ENCODE measurements around the gene RNASEH2A.

The RNASEH2A gene

DNA sequence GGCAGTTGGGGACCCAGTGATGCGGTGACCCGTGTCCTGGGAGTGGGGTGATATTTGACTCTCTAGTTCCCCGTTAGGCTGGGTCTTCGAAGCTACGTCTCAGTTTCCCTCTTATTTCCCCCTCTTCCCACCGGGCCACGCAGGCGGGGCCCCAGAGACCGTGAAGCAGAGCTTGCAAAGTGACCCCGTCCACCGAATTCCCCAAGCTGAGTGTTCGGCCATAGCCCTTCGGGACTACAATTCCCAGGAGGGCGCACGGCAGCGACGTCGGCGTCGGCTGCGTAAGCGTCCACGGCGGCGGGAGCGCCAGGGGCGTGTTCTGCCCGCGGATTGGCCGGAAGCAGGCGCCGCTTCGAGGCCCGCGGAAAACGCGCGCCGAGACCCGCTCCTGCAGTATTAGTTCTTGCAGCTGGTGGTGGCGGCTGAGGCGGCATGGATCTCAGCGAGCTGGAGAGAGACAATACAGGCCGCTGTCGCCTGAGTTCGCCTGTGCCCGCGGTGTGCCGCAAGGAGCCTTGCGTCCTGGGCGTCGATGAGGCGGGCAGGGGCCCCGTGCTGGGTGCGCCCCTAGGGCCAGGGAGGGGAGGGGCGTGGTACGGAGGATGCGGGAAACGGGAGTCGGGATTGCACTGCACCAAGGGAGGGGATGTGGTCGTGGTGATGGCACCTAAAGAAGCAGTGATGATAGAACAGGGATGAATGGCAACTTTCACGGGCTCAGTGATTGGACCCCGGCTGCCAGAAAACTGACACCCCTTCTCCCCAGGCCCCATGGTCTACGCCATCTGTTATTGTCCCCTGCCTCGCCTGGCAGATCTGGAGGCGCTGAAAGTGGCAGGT lies at the start of gene RNASEH2A:
RNASEH2A (plus strand) TSS at position 343 of the 840 bp plus-strand sequence; CDS start at position 433, 90 bp downstream.
- peak; percentile 60 to 71 for DNase-seq (ENCODE audit: low read depth in 2 of 2)

GRCh38 chr19:12757544-12758274 lies 48.7 kb upstream of the RNASEH2A start:
- DNase-seq (ENCODE audit: low read depth in 2 of 2), result no peak

GRCh38 chr19:12759686-12760085 lies 46.7 kb upstream of the RNASEH2A start:
- no peak for DNase-seq (ENCODE audit: low read depth in 2 of 2)

GRCh38 chr19:12763100-12763499 lies 43.3 kb upstream of the RNASEH2A start:
- DNase-seq (ENCODE audit: low read depth in 2 of 2), result no peak

- DNase-seq (ENCODE audit: low read depth in 2 of 2), result no peak
These were observed 41.7 kb upstream of the RNASEH2A start for GRCh38 chr19:12764698-12765097.

GRCh38 chr19:12766051-12766521 lies 40.3 kb upstream of the RNASEH2A start:
- DNase-seq (ENCODE audit: low read depth in 2 of 2), result no peak

- no peak for DNase-seq (ENCODE audit: low read depth in 2 of 2)
These were observed 39.2 kb upstream of the RNASEH2A start for GRCh38 chr19:12767150-12767549.

- no peak for DNase-seq (ENCODE audit: low read depth in 2 of 2)
These were observed 38.7 kb upstream of the RNASEH2A start for GRCh38 chr19:12767666-12768065.

GRCh38 chr19:12769689-12770088 lies 36.7 kb upstream of the RNASEH2A start:
- no peak for DNase-seq (ENCODE audit: low read depth in 2 of 2)

- DNase-seq (ENCODE audit: low read depth in 2 of 2), result no peak
These were observed 35.5 kb upstream of the RNASEH2A start for GRCh38 chr19:12770922-12771321.

GRCh38 chr19:12772323-12772722 lies 34.1 kb upstream of the RNASEH2A start:
- DNase-seq (ENCODE audit: low read depth in 2 of 2), result no peak

- no peak for DNase-seq (ENCODE audit: low read depth in 2 of 2)
These were observed 32.8 kb upstream of the RNASEH2A start for GRCh38 chr19:12773571-12773970.

GRCh38 chr19:12774588-12775555 lies 31.5 kb upstream of the RNASEH2A start, which contains the start of gene HOOK2:
HOOK2 (minus strand) TSS chr19:12775552; CDS start chr19:12775449, 103 bp downstream.
- no peak for DNase-seq (ENCODE audit: low read depth in 2 of 2)

GRCh38 chr19:12777217-12778016 lies 29.0 kb upstream of the RNASEH2A start:
- no peak for DNase-seq (ENCODE audit: low read depth in 2 of 2)

- no peak for DNase-seq (ENCODE audit: low read depth in 2 of 2)
These were observed 28.1 kb upstream of the RNASEH2A start for GRCh38 chr19:12778017-12778904.

DNA sequence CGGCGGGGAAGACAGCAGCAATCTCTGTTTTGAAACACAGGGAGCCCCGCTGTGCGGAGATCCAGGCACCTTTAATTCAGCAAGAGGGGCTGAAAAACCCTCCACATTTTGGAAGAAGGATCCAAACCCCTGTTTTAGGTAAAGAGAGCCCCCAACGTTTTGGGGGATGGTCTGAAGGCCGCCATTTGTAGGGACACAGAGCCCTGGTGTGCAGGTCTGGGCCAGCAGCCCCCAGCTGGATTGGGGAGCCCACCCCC lies 27.6 kb upstream of the RNASEH2A start:
- no peak for DNase-seq (ENCODE audit: low read depth in 2 of 2)

DNA sequence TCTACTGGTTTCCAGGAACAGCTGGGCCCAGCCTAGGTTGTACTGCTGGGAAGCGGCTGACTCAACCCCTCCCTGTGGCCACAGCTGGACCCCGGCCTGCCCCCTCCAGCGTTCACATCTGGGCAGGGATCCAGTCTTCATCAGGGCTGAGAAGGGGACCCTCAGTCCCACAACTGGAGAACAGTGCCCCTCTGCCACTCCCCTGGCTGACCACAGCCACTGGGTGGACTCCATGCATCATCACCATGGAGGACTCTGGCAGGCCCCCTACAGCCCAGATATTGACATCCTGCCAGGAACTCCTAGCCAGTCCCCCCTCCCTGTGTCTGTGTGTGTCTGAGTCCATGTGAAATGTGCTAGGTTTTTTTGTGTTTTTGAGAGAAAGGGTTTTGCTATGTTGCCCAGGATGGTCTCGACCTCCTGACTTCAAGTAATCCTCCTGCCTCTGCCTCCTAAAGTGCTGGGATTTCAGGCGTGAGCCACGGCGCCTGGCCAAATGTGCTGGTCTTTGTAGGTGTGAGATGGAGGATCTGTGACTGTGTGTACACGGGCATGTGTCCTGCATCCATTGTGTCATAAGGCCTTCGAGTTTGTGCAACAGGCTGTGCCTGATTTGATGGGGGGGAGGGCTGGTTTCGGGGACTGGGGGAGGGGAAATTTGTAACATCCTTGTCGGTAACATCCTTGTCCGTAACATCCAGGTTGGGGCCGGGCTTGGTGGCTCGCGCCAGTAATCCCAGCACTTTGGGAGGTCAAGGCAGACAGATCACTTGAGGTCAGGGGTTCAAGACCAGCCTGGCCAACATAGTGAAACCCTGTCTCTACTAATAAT lies 27.0 kb upstream of the RNASEH2A start:
- DNase-seq (ENCODE audit: low read depth in 2 of 2), result peak; percentile 73 to 74

DNA sequence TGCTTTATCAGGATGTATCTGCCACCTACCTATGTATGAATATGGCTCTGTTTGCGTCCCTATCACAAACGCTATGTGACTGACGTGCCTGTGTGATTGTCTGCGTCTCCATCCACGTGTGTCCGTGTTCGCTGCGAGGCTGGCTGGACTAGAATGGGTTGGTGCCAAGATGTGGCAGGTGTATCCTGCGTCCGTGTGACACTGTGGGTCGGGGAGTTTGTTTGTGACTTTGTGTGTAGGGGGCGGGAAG lies 24.3 kb upstream of the RNASEH2A start:
- DNase-seq (ENCODE audit: low read depth in 2 of 2), result no peak
